Glomerular visceral epithelial cell (primary cell): ENCODE results near the gene PDGFD.

Experiments
- DNase-seq: peaks from one replicate; pipeline ENCODE4 v3.0.0-alpha.2; 2016; ENCODE audit errors: extremely low spot score

Gene PDGFD

DNA sequence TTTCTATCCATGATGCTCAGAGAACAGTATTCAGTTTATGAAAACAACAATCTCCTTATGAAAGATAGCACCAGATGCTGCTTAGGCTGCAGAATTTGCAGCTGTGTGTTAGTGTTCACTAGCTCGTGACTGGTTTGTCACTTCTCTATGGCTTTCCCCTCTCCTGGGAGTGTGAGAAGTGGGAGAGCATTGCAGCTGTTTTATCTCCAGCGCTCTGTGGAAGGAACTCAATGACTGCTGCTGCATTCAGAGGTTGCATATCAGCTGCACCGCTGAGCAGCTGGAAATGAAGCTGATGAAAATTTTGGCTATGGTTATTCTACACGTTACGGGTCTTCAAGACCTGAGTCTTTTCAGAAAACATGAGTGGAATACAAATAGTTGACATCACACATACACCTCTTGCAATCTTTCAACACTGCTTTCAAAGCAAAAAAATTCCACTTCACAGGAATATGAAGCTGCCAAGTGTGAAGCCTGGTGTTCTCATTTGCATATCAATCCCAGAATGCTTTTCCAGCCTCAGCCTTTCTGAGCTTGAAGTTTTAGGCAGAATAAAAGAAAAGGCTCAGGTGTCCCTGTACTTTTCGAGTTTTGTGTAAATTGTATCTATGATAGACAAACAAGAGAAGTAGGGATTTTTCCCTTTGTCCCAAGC is 276.8 kb downstream of the PDGFD start:
- DNase-seq, result no peak

DNA sequence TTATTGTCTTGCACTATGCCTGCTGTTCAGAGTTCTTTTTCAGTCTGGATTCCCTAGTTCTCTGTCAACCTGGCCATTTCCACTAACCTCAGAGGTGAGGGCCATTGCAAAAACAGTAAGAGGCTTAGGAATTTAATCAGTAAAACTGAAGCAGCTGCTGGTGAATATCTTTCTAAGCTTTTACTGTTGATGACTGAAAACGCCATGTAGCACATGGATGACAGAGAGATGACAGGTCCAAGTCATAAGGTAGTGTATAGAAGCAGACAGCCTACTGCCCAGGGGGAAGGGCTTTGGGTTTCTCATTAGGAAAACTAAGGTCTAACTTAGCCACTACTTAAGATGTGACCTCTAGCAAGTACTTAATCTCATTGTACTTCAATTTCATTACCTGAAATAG is 280.1 kb downstream of the PDGFD start:
- DNase-seq, result no peak

DNA sequence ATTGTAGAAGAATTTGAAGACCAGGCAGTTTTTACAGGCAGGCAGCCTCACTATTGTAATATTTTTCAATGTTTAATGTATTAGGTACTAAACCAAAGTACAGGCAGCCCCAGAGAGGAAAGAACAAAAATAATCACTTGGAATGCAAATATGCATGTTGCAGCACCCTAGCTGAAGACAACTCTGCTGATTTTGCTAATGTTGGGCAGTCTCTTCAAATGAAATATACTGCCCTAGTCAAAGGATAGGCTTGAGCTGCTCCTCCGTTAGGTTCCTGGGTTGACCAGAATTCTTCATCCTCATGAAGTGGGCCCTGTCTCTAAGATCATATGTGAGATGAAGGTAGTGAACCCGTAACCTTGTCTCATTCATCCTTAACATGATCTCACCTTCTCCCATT is 280.7 kb downstream of the PDGFD start:
- DNase-seq, result no peak

DNA sequence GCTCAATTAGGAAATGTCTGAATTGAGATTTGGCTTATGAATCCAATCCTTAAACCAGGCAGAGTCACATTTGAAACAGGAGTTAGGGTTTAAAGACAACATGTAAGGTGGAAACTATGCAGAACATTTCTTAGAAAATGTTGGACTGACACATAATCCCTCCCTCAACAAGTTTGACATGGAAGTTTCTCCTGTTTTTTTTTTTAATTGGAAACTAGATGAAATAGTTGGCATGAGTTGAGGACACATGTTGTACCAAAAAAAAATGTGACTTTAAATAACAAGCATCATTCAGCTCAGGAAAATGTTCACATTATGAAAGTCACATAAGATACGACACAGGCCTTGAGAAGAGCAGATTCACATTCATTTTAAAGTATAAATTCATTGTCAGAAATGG is 282.4 kb downstream of the PDGFD start:
- DNase-seq, result no peak

DNA sequence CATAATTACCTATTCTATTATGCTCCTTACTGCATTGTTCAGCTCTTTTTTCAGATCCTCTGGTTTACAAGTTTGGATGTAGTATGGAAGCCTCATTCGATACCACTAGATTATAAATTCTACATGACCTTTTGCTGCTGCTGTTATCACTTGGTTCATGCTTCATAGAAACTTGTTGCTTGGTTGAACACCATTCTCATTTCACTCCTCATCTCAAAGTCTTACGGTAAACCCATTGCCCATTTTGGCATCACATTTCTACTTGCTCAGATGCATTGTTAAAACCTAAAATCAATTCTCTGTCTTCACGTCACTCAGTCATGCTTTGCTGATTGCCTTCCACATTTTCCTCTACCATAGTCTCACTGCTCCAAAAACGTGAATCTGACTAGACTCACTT is 283.0 kb downstream of the PDGFD start:
- DNase-seq, result no peak

DNA sequence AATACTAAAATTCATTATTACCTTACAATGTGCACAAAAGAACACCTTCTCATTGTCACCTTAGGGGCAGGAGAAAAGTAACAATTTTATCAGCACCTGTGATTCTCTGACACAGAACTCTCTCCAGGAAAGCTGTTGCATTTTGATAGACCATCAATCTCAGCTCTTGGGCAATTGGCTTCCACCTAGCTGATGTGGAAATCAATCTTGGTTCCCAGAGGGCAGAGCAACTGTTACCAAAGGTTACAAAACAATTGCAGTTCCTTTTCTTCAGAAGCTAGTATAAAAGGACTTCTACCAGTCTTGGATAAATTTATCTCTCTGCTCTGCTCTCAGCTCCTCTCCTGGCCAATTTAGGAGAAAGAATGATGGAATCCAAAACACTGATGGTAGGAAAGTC is 285.3 kb downstream of the PDGFD start:
- DNase-seq, result no peak

DNA sequence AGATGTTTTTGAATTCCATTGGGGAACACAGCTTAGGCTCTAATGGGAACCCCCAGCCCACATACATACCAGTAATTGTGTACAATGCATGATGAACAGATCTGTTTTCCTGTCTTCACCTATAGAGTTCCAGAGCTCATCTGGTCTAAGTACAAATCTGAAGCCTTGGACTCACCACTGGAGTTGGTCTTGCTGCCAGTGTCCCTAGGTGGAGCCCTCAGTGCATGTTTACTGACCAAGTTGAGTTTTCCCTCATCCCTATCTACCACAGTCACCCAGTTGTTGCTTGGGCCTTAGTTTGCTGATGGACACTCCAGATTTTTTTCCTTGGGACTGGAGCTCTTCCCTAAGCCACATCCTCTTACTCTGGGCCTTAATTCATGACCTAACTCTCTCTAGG is 286.7 kb downstream of the PDGFD start:
- DNase-seq, result no peak

DNA sequence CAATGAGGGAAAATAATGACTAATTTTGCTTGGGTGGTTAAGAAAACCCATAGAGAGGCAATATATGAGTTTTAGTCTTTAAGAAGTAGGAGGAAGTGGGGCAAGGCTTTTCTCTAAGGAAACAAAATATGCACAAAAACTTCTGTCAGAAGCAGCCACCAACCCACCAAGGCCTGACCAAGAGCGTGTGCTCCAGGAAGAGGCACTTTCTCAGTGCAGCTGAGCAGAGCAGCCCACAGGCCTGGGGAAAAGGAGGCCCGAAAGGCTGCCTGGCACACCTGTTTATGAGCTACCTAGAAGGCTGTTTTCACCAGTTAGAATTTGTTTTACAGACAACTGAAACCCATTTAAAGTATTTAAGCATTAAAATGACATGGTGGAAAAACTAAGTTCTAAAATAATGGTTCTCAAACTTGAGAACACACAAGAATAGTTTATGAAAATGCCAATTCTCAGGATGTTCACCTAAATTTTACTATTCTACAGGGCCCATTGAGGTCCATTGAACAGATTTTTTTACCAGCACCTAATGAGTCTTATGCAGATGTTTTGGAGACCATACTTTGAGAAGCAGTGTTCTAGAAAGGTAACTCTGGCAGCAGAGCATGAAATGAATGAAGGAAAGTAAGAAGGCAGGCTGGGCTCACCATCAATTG is 288.0 kb downstream of the PDGFD start:
- no peak for DNase-seq

DNA sequence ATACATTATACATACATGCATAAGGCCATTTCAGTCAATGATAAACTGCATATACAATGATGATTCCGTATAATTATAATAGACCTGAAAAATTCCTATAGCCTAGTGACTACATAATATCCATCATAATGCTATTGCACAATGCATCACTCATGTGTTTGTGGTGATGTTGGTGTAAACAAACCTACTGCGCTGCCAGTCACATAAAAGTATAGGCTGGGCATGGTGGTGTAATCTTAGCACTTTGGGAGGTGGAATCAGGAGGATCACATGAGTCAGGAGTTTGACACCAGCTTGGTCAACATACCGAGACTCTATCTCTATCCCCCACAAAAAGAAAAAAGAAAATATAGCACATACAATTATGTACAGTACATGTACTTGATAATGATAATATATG is 291.2 kb downstream of the PDGFD start:
- no peak for DNase-seq

DNA sequence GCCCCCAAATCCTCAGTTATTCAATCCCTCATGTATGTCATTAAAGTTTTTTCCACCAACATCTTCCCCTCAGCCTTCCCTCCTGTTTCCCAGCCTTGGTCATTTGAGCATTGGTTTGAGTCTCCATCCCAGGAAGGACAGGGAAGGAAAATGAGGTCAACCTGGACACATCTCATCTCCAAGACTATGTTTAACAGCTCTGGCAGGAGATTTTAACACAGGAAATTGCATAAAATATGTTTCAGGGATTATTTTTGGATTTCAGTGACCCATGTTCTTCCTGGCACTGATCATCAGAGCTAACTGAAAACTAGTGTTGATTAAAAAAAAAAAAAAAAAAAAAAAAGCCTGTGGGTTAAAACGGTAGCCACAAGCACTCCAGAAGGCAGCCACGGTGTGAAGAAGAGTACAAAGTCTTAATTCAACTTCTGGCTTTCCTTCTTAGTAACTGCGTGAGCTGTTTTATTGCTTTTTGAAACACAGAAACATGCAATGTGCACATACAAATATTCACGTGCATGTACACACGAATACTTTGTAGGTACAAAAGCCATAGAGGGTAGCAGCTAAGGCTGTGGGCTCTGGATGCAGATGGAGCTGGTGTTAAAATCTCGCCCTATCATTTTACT is 291.9 kb downstream of the PDGFD start:
- no peak for DNase-seq

DNA sequence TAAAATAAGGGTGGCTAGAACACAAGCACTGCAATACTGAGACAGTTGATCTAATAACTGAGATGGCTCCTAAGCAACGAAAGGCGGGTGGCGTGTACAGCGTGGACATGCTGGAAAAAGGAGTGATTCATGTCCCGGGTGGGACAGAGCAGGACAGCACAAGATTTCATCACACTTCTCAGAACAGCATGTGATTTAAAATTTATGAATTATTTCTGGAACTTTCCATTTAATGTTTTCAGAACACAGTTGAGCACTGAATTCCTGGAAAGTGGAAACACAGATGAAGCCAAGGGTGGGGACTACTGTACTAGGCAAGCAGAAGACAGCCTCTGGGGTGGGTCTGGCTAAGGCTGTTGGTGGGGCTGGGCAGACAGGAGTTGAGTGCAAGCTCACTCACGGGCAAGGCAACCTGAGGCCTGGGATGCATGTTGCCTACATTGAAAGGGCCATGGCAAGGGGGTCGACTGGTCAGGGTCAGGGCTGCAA is 293.1 kb downstream of the PDGFD start:
- DNase-seq, result no peak

DNA sequence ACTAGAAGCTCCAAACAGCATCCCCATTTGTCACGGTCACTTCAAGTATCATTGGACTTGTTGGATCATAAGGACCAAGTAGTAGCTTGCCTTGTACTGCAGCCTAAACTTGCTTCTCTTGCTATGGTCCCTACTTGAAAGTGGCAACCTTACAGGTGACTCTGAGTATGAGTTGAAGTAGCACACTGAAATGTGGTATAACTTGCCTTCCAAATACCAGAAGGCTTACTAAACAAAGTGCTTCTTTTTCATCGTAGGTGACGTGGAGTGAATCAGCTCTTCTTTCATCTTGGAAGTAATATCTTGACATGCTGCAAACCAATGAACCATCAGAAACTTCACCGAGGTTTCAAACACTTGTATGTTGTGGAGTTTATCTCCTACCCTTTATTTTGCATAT is 296.5 kb downstream of the PDGFD start:
- no peak for DNase-seq

DNA sequence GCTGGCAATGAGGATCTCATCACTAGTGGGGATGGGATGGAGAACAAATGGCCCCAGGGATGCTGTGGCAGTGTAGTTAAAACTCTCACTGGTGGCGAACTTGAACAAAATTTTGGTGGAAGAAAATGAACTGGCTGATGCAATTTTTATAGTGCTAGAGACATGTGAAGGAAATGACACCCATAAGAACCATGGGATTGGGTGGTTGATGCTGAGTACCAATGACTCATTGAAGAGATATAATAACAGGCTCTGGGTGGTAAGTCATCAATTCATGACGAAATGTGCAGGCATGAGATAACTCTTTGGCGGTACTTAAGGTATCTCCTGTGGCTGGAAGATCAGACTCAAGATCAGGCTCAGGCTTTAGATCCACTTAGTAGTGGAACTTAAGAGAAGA is 300.4 kb downstream of the PDGFD start:
- DNase-seq, result no peak

DNA sequence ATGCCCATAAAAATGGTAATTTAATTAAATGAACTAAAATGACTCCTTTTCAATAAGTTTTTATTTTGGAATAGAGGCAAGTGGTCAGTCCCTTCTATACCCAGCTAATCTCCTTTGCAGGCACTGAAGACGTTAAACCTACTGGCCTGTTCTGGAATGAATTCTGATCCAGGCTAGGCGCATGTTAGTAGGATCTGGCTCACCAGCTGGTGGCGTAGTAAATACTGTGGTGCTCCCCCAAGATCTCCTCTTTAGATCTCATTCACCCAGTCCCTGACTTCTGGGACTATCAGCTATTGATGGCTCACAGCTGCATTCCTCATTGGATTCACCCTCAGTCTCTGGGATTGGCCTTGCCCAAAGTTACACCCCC is 301.2 kb downstream of the PDGFD start:
- DNase-seq, result no peak

DNA sequence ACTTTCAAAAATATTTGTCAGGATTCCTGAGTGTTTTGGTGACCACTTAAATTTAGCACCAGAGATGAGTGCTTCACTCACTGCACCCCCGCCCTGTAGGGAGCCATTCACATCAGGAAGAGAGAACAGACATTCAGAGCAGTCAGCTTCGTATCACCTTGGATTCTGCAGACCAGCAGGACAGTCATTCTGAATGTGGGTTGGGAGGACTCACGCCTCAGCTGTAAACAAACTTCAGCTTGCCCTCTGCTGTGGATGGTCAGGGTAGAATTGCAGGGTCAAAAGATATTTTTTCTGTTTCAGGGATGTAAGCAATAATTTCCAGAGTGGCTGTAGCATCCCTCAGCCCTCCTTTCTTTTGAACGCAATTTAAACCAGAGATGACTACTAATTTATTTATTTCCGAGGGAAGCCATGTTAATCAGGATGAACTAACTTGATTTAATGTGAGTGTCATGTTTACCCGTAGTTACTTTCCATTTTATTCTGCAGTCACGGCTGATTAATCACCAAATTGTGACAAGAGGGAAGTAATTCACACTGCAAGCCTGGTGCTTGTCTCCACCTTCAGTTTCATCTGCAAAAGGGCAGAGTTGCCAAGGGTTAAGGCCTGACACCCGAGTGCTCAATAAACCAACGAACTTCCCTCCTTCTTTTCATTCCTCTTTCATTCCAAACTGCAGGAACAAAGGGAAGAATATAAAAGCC is 301.7 kb downstream of the PDGFD start:
- DNase-seq, result no peak
